HEK293T (cell line): ENCODE data around the gene CDH13.

Experiments used
- CTBP1 ChIP-seq: fragments of 450-650 bp; IDR thresholded peaks from 2 replicates; pipeline ENCODE4 v1.6.1; 2016; ENCODE audit warnings: borderline replicate concordance
- L3MBTL2 ChIP-seq: fragments of 450-650 bp; conservative IDR thresholded peaks from 2 replicates; pipeline ENCODE4 v1.6.1; 2016; ENCODE audit warnings: mild to moderate bottlenecking
- SUZ12 ChIP-seq: fragments of 450-650 bp; IDR thresholded peaks from 2 replicates; pipeline ENCODE4 v1.6.1; 2016; ENCODE audit warnings: mild to moderate bottlenecking

GRCh38 chr16:82612263-82612662, 14.5 kb upstream of the CDH13 start:
- TF ChIP-seq SUZ12: no peak
- TF ChIP-seq CTBP1: no peak
- no peak for TF ChIP-seq L3MBTL2
